ENCODE measurements around the gene MMP25.
"Not testable (repeated sequence)": the region's sequence is repeated elsewhere in the genome, so short reads cannot be mapped to it uniquely, and the experiment has no call there.

Gene MMP25

DNA sequence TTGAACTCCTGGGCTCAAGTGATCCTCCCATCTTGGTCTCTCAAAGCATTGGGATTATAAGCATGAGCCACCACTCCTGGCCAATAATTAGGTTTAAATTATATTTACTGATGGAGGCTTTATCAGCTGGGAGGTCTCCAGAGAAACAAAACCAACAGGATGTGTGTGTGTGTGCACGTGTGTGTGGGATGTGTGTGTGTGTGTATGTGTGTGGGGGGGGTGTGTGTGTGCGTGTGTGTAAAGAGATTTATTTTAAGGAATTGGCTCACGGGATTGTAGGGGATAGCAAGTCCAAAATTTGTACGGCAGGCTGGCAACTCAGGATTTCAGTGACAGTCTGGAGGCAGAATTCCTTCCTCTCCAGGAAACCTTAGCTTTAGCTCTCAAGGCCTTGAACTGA, 4.6 kb downstream of the MMP25 start:
- TF ChIP-seq EZH2phosphoT487 (IDR thresholded peaks at IDR 0.05; ENCODE audit: borderline replicate concordance): no peak
- Histone ChIP-seq H3K9ac (ENCODE audit: low read depth, low read length, poor library complexity, severe bottlenecking) (no peak overlapping the region), H3K4me3 (ENCODE audit: low read length, poor library complexity, severe bottlenecking) (no peak overlapping the region), H3K79me2 (ENCODE audit: insufficient read depth, low read length) (no peaks in the 10 kb centered on the region), H3K9me3 (ENCODE audit: insufficient read depth, low read depth, low read length) (no peaks in the 10 kb centered on the region), H3K27me3 (ENCODE audit: insufficient read depth, low read length, poor library complexity, severe bottlenecking) (no peaks in the 10 kb centered on the region), H3K36me3 (ENCODE audit: insufficient read depth, low read length) (no peaks in the 10 kb centered on the region), H3F3A (ENCODE audit: low read depth) (no peaks in the 10 kb centered on the region), H3K9me2 (replicated peaks; ENCODE audit: low read depth, low read length) (no peaks in the 10 kb centered on the region), H2AFZ (ENCODE audit: low read length) (no peak overlapping the region), H4K20me1 (ENCODE audit: insufficient read depth, low read length, poor library complexity, severe bottlenecking) (no peaks in the 10 kb centered on the region), H3K4me2 (ENCODE audit: low read depth, low read length, poor library complexity, severe bottlenecking) (no peak overlapping the region), H3K4me1 (ENCODE audit: insufficient read depth, low read length, poor library complexity, severe bottlenecking) (no peaks in the 10 kb centered on the region)

DNA sequence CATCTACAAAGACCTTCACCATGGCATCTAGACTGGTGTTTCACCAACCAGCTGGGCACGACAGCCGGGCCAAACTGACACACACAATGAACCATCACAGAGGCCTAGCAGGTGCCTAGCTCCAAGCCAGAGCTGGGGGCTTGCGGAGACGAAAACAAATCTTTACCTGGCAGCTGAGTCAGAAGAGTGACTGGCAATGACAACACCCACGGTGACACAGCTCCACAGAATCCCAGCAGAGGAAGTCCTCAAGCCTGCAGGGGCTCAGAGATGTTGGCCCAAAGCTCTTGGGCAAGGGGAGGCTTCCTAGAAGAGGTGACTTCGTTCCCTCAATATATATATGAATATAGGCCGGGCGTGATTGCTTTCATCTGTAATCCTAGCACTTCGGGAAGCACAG, 5.1 kb downstream of the MMP25 start:
- Histone ChIP-seq H3K4me2 (ENCODE audit: low read depth, low read length, poor library complexity, severe bottlenecking) (no peak overlapping the region), H3K27me3 (ENCODE audit: insufficient read depth, low read length, poor library complexity, severe bottlenecking) (no peaks in the 10 kb centered on the region), H3K4me1 (ENCODE audit: insufficient read depth, low read length, poor library complexity, severe bottlenecking) (no peaks in the 10 kb centered on the region), H3K79me2 (ENCODE audit: insufficient read depth, low read length) (no peaks in the 10 kb centered on the region), H3F3A (ENCODE audit: low read depth) (no peaks in the 10 kb centered on the region), H3K9me3 (ENCODE audit: insufficient read depth, low read depth, low read length) (no peaks in the 10 kb centered on the region), H3K4me3 (ENCODE audit: low read length, poor library complexity, severe bottlenecking) (no peak overlapping the region), H3K9ac (ENCODE audit: low read depth, low read length, poor library complexity, severe bottlenecking) (no peak overlapping the region), H2AFZ (ENCODE audit: low read length) (no peak overlapping the region), H3K9me2 (replicated peaks; ENCODE audit: low read depth, low read length) (no peaks in the 10 kb centered on the region), H3K36me3 (ENCODE audit: insufficient read depth, low read length) (no peaks in the 10 kb centered on the region), H4K20me1 (ENCODE audit: insufficient read depth, low read length, poor library complexity, severe bottlenecking) (no peaks in the 10 kb centered on the region)
- TF ChIP-seq, protein P1, sequence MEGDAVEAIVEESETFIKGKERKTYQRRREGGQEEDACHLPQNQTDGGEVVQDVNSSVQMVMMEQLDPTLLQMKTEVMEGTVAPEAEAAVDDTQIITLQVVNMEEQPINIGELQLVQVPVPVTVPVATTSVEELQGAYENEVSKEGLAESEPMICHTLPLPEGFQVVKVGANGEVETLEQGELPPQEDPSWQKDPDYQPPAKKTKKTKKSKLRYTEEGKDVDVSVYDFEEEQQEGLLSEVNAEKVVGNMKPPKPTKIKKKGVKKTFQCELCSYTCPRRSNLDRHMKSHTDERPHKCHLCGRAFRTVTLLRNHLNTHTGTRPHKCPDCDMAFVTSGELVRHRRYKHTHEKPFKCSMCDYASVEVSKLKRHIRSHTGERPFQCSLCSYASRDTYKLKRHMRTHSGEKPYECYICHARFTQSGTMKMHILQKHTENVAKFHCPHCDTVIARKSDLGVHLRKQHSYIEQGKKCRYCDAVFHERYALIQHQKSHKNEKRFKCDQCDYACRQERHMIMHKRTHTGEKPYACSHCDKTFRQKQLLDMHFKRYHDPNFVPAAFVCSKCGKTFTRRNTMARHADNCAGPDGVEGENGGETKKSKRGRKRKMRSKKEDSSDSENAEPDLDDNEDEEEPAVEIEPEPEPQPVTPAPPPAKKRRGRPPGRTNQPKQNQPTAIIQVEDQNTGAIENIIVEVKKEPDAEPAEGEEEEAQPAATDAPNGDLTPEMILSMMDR (conservative IDR thresholded peaks at IDR 0.05; ENCODE audit: low read length): no peak
- TF ChIP-seq EZH2phosphoT487 (IDR thresholded peaks at IDR 0.05; ENCODE audit: borderline replicate concordance): no peak

DNA sequence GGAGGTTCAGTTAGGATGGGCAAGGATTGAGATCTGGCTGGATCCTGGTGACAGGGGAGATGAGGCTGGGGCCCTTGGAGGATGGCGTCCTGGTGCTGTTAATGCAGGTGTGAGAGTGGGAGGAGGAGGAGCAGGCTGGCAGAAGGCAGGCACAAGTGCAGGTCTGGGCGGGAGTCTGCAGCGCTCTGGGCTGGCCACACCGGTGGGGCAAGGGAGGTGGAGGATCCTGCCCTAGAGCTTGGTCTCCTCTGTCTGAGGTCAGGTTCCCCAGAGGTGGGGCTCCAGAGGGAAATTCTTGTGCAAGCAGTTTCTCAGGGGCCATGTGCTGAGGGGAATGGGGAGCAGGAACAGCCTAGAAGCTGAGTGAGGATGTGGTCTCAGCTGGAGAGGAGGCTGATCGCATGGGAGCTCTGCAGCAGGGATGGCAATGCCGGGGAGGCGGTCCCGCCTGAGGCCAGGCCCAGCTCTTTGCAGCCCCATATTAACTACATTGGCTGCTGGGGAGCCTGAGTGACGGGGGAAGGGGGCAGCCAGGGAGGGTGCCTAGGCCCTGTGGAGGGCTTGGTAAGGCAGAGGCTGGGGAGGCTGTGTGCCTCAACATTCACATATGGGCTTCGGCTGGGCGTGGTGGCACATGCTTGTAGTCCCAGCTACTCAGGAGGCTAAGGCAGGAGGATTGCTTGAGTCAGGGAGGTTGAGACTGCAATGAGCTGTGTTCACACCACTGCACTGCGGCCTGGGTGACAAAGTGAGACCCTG, 6.4 kb downstream of the MMP25 start:
- not testable (repeated sequence) for H3F3A ChIP-seq (ENCODE audit: low read depth); H3K4me2 ChIP-seq (ENCODE audit: low read depth, low read length, poor library complexity, severe bottlenecking); H3K9me2 ChIP-seq (replicated peaks; ENCODE audit: low read depth, low read length); H3K9me3 ChIP-seq (ENCODE audit: insufficient read depth, low read depth, low read length); H4K20me1 ChIP-seq (ENCODE audit: insufficient read depth, low read length, poor library complexity, severe bottlenecking); H3K79me2 ChIP-seq (ENCODE audit: insufficient read depth, low read length); H3K9ac ChIP-seq (ENCODE audit: low read depth, low read length, poor library complexity, severe bottlenecking); H3K27me3 ChIP-seq (ENCODE audit: insufficient read depth, low read length, poor library complexity, severe bottlenecking); H3K4me3 ChIP-seq (ENCODE audit: low read length, poor library complexity, severe bottlenecking); H3K36me3 ChIP-seq (ENCODE audit: insufficient read depth, low read length); H3K4me1 ChIP-seq (ENCODE audit: insufficient read depth, low read length, poor library complexity, severe bottlenecking); H2AFZ ChIP-seq (ENCODE audit: low read length)

DNA sequence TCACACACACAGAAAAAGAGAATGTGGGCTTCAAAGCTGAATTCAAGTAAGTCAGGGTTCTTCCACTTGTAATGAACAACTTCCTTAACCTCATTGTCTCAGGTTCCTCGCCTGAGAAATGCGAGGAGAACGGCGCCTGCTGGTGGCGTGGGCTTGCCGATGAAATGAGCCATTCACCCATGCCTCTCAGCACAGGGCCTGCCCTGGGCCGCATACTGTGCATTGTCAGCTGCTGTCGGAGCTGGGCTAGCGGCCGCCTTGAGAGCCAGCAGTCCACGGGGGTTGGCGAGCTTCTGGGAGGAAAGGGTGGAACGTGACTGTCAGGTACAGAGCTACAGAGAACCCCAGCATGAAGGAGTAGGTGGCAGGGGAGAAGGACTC, 7.0 kb downstream of the MMP25 start:
- not testable (repeated sequence) for H3K4me1 ChIP-seq (ENCODE audit: insufficient read depth, low read length, poor library complexity, severe bottlenecking); H3K27me3 ChIP-seq (ENCODE audit: insufficient read depth, low read length, poor library complexity, severe bottlenecking); H3K4me3 ChIP-seq (ENCODE audit: low read length, poor library complexity, severe bottlenecking); H3K9me3 ChIP-seq (ENCODE audit: insufficient read depth, low read depth, low read length); H3K36me3 ChIP-seq (ENCODE audit: insufficient read depth, low read length); H3F3A ChIP-seq (ENCODE audit: low read depth); H3K9me2 ChIP-seq (replicated peaks; ENCODE audit: low read depth, low read length); H2AFZ ChIP-seq (ENCODE audit: low read length); H4K20me1 ChIP-seq (ENCODE audit: insufficient read depth, low read length, poor library complexity, severe bottlenecking); H3K9ac ChIP-seq (ENCODE audit: low read depth, low read length, poor library complexity, severe bottlenecking); H3K4me2 ChIP-seq (ENCODE audit: low read depth, low read length, poor library complexity, severe bottlenecking)
- H3K79me2 ChIP-seq (ENCODE audit: insufficient read depth, low read length): peaks cover 12% of the 10 kb centered on the region; the same call in 1 of the 2 replicates
